ENCODE data around the gene RAPGEF4.
A peak's percentile ranks its signal among the peaks of the same experiment; 100 is the strongest.

Gene RAPGEF4

GRCh38 chr2:172735582-172736423, at the start of gene RAPGEF4:
Gene RAPGEF4 (plus strand): TSS chr2:172735845. CDS start chr2:172735984, 139 bp downstream.
- no peak for DNase-seq

GRCh38 chr2:172693037-172693436, 42.6 kb upstream of the RAPGEF4 start:
- peak; percentile 98 for DNase-seq

GRCh38 chr2:172693529-172694455, 41.9 kb upstream of the RAPGEF4 start:
- no peak for DNase-seq

- DNase-seq = no peak
Observed at GRCh38 chr2:172697296-172697695, 38.3 kb upstream of the RAPGEF4 start.

- DNase-seq = peak; percentile 97
Observed at GRCh38 chr2:172698041-172698863, 37.4 kb upstream of the RAPGEF4 start.

GRCh38 chr2:172701250-172701649, 34.4 kb upstream of the RAPGEF4 start:
- DNase-seq = peak; percentile 94

- no peak for DNase-seq
Observed at GRCh38 chr2:172702451-172702850, 33.2 kb upstream of the RAPGEF4 start.

- peak; percentile 44 for DNase-seq
Observed at GRCh38 chr2:172704072-172704936, 31.3 kb upstream of the RAPGEF4 start.

GRCh38 chr2:172705352-172705751, 30.3 kb upstream of the RAPGEF4 start:
- DNase-seq = no peak

GRCh38 chr2:172708247-172708646, 27.4 kb upstream of the RAPGEF4 start:
- DNase-seq = no peak

- DNase-seq = no peak
Observed at GRCh38 chr2:172709566-172710291, 25.9 kb upstream of the RAPGEF4 start.

- DNase-seq = peak; percentile 86
Observed at GRCh38 chr2:172710584-172711047, 25.0 kb upstream of the RAPGEF4 start.

- DNase-seq = no peak
Observed at GRCh38 chr2:172711110-172711509, 24.5 kb upstream of the RAPGEF4 start.

- DNase-seq = no peak
Observed at GRCh38 chr2:172712251-172712650, 23.4 kb upstream of the RAPGEF4 start.

GRCh38 chr2:172713365-172713875, 22.2 kb upstream of the RAPGEF4 start:
- DNase-seq = no peak

GRCh38 chr2:172722481-172722880, 13.2 kb upstream of the RAPGEF4 start:
- DNase-seq = no peak

GRCh38 chr2:172723286-172723685, 12.4 kb upstream of the RAPGEF4 start:
- DNase-seq = no peak

- no peak for DNase-seq
Observed at GRCh38 chr2:172724724-172725123, 10.9 kb upstream of the RAPGEF4 start.

- no peak for DNase-seq
Observed at GRCh38 chr2:172725284-172725683, 10.4 kb upstream of the RAPGEF4 start.

GRCh38 chr2:172725746-172726145, 9.9 kb upstream of the RAPGEF4 start:
- no peak for DNase-seq

Measured in fibroblast of skin of right biceps (primary cell).